LNCAP (cell line): ENCODE data around the gene NKX2-1.

ENCODE experiments used
- TF ChIP-seq, protein P1 (sequence below): fragments of 450-650 bp; IDR thresholded peaks from 2 replicates; pipeline ENCODE4 v1.5.1; 2017; ENCODE audit warnings: mild to moderate bottlenecking

NKX2-1 gene

DNA sequence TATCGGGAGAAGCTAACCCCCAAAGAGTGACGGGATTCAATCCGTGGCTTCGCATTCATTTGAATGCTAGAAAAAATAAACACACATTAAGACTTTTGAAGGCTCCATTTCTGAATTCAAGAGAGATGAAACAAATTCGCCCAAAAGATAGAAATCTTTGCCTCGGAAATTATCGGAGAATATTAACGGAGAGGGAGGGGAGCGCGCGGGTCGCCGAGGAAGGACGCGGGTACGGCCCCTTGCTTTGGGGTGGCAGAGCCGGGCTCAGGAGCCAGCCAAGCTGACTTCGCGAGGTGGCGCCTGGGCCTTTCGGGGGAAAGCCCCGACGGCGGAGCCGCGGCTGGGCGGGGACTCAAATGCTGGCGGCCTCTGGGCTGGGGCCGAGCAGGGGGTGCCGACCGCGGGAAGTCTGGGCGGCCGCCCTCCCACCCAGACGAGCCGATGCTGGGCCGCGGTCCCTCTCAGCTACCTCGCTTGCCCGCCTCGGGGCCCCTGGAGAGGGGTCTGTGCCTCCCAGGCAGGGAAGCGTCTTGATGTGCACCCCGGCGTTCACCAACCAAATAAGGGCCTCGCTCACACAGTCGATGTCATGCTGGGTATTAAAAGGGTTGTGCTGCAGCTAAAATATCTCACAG lies 14.7 kb downstream of the NKX2-1 start:
- TF ChIP-seq, protein P1, sequence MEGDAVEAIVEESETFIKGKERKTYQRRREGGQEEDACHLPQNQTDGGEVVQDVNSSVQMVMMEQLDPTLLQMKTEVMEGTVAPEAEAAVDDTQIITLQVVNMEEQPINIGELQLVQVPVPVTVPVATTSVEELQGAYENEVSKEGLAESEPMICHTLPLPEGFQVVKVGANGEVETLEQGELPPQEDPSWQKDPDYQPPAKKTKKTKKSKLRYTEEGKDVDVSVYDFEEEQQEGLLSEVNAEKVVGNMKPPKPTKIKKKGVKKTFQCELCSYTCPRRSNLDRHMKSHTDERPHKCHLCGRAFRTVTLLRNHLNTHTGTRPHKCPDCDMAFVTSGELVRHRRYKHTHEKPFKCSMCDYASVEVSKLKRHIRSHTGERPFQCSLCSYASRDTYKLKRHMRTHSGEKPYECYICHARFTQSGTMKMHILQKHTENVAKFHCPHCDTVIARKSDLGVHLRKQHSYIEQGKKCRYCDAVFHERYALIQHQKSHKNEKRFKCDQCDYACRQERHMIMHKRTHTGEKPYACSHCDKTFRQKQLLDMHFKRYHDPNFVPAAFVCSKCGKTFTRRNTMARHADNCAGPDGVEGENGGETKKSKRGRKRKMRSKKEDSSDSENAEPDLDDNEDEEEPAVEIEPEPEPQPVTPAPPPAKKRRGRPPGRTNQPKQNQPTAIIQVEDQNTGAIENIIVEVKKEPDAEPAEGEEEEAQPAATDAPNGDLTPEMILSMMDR = no peak

DNA sequence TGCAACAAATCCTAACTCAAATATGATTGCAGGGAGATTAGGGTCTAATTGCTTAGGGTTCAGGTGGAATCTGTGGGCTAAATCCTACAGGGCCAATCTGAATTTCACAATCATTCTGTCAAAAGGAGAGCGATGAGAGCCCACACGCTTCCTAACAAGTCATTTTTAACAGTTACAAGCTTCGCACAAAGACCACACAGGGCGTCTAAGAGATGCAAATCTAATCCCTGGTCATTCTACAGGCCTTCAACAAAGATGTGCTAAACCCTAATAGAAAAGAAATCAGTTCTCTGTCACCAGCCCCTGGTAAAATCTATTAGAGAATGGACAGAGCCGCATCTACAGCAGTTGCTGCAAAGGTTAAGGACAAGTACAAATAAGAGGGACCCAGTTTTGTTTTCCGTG lies 15.3 kb downstream of the NKX2-1 start:
- TF ChIP-seq, protein P1 = no peak

DNA sequence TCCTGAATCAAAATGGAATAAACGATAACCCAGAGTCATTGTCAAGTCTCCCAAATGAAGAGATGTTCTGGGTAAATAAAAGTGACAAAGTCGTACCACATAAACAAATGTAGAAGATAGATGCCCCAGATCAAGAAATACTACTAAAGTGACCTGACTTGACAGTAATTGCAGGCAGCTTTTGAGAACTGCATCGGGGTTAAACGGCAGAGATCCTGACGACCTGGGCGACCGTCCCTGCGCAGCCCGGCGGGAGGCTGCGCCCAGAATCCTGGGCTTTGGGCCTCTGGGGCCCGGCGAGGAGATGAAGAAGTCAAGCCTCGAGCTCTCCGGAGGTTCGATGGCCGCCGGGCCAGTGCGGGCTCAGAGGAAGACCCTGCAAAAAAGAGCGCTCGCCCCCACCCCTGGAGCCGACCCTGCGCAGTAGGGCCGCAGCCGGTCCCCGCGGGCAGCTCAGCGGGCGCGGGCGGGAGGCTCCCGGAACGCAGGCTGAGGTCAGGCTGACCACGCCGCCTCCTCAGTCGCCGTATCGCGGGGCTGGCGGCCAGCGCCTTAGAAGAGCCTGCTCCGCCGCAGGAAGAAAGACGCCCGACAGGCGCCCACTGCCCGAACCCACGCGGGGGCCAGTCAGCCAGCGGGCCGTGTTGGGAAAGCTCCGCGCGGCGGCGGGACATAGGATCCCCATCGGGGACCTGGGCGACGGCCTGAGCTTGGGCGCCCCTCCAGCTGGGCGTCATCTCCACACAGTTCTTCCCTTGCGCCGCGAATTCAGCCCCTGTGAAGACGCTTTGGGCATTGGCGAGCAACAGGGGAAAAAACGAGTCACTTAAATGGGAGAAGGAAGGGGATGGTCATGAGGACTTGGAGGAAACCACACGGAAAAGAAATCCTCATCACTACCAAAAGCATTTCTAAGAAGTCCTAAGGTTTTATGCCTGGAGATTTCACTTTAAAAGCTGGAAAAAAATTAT lies 16.0 kb downstream of the NKX2-1 start:
- TF ChIP-seq, protein P1 = no peak

DNA sequence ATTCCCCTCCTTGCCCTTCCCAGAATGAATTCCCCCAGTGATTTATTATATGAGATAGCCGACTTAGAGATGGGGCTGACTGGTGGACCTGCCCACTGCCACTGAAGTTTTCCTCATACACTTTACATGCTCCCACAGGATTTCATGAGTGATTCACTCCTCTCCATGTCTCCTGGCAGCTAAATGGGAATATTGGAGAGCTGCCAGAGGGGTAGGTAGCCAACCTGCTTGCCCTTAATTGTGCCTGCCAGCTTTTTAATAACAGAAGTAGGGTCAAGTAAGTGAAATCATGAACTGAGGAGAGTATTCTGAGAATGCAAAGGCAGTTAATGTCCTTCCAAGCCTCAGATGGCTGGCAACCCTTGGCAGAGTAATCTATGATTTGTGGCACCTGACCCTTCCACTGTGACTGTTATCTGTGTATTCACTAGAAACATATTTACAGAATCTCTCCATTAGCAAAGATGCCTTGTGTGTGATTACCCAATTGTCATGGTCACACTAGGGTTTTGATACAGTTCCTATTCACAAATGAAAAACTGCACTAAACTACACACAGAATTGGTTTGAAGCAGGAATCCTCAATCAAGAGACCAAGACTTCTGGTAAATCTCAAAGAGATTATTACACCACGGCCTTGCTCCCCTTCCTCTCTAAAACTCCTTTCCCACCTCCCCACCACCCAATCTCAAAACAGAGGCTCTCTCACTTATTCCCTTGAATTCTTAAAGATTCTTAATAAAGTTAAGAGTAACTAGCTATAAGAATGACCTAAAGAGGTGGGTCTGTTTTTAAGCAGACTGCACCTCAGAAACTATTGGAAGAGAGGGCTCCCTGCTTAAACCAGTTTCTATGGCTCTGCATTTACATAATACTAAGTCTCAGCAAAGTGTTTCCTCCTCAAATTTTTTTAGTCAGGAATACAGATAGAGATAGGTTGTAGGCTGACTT lies 17.2 kb downstream of the NKX2-1 start:
- TF ChIP-seq, protein P1 = no peak

DNA sequence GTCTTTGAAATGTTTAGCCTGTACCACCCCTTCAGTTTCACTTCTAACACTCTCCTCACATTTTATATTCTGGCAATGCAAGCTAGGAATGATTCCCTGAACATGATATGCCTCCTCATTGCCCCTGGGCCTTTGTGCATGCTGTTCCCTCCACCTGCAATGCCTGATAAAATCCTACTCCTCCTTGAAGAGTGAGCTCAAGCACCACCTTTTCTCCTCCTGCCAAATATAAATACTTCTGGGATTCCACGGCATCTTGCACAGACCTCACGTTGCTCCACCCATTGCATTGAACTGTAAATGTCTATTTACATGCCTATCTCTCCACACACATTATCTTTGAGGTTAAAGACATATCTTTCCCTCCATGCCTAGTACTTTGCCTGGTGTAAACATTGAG lies 21.1 kb downstream of the NKX2-1 start:
- TF ChIP-seq, protein P1 = no peak

DNA sequence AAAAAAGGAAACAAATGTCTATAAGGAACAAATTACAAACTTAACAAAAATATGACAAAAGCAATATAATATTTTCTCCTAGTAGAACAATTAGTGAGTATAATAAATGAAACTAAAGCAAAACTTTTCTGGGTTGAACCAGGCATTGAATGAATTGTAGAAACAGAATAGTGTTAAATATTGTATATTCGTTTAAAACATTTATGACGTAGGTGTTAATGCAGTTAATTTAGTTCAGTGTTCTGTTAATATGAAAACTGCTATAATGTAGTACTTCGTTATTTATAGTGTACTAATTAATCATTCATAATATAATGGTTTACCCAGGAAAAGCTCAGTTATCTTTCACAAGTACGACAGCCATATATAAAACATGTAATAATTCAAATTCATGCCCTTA lies 23.7 kb downstream of the NKX2-1 start:
- TF ChIP-seq, protein P1 = no peak

DNA sequence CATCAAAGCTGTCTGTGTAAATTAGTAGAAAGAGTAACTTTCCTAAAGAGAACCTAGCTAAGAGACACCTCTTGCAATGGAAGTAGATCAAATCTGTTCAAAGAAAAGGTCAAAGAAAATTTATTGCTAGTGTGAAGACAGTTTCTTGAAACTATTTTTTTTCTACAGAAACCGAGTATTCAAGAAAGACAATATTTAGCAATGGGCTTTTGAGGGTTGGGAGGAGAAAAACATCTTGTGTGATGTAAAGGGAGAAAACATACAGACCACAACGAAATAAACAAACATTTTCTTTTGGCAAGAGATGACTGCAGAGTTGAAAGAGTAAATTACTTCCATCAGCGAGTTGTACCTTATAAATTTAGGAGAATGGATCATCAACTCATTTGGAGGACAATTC lies 24.4 kb downstream of the NKX2-1 start:
- TF ChIP-seq, protein P1 = no peak
